H9 (cell line): Measurements from ENCODE around the gene GPC6. TPM values are rescaled to one million over a fixed set of nuclear protein-coding genes. Genes with fewer than 3 reads are reported as not detected.

Experiments used
- DNase-seq: peaks from one replicate; pipeline ENCODE4 v3.0.0-alpha.2; 2017
- H2AFZ ChIP-seq: one replicate; pipeline ENCODE4 v1.6.1; 2013; ENCODE audit warnings: mild to moderate bottlenecking, low read length, control low read depth, moderate library complexity
- H2AK5ac ChIP-seq: 2 replicates; pipeline ENCODE4 v1.6.1; 2013; ENCODE audit warnings: low read length, control low read depth, mixed read lengths; ENCODE audit not compliant: insufficient read length
- H2BK120ac ChIP-seq: one replicate; pipeline ENCODE4 v1.6.1; 2013; ENCODE audit warnings: low read depth, mild to moderate bottlenecking, low read length, control low read depth, inconsistent platforms; ENCODE audit not compliant: poor library complexity, severe bottlenecking
- H2BK12ac ChIP-seq: 2 replicates; pipeline ENCODE4 v1.6.1; 2013; ENCODE audit warnings: low read length, control low read depth, mixed read lengths, low read depth; ENCODE audit not compliant: insufficient read length
- H2BK15ac ChIP-seq: 2 replicates; pipeline ENCODE4 v1.6.1; 2013; ENCODE audit warnings: low read depth, low read length, control low read depth
- H2BK20ac ChIP-seq: one replicate; pipeline ENCODE4 v1.6.1; 2013; ENCODE audit warnings: low read depth, mild to moderate bottlenecking, low read length, control low read depth, inconsistent platforms; ENCODE audit not compliant: poor library complexity, severe bottlenecking
- H2BK5ac ChIP-seq: 2 replicates; pipeline ENCODE4 v1.6.1; 2013; ENCODE audit warnings: low read length, control low read depth, mixed read lengths; ENCODE audit not compliant: insufficient read length
- H3K14ac ChIP-seq: 2 replicates; pipeline ENCODE4 v1.6.1; 2013; ENCODE audit warnings: low read length, control low read depth; ENCODE audit not compliant: insufficient read depth
- H3K18ac ChIP-seq: 2 replicates; pipeline ENCODE4 v1.6.1; 2013; ENCODE audit warnings: low read depth, mild to moderate bottlenecking, mixed read lengths, low read length, control low read depth; ENCODE audit not compliant: insufficient read length
- H3K23ac ChIP-seq: 2 replicates; pipeline ENCODE4 v1.6.1; 2013; ENCODE audit warnings: low read length, control low read depth, mixed read lengths, low read depth; ENCODE audit not compliant: insufficient read length
- H3K23me2 ChIP-seq: 2 replicates; pipeline ENCODE4 v1.6.1; 2013; ENCODE audit warnings: low read depth, mild to moderate bottlenecking, mixed read lengths, low read length, control low read depth; ENCODE audit not compliant: insufficient read length, poor library complexity, severe bottlenecking
- H3K27ac ChIP-seq: 2 replicates; pipeline ENCODE4 v1.5.1; 2013; ENCODE audit warnings: low read length, control low read depth, mixed read lengths, low read depth; ENCODE audit not compliant: insufficient read length
- H3K27me3 ChIP-seq: 2 replicates; pipeline ENCODE4 v1.6.1; 2013; ENCODE audit warnings: low read length, control low read depth, inconsistent platforms; ENCODE audit not compliant: insufficient read depth
- H3K4ac ChIP-seq: 2 replicates; pipeline ENCODE4 v1.6.1; 2013; ENCODE audit warnings: low read depth, mild to moderate bottlenecking, control low read depth, inconsistent platforms, low read length, moderate library complexity
- H3K4me1 ChIP-seq: 2 replicates; pipeline ENCODE4 v1.6.1; 2013; ENCODE audit warnings: low read length, control low read depth, inconsistent platforms; ENCODE audit not compliant: insufficient read depth
- H3K4me2 ChIP-seq: 2 replicates; pipeline ENCODE4 v1.6.1; 2013; ENCODE audit warnings: low read length, control low read depth, mixed read lengths; ENCODE audit not compliant: insufficient read length, insufficient read depth
- H3K56ac ChIP-seq: 2 replicates; pipeline ENCODE4 v1.6.1; 2013; ENCODE audit warnings: low read depth, mild to moderate bottlenecking, mixed read lengths, low read length, control low read depth; ENCODE audit not compliant: insufficient read length
- H3K79me1 ChIP-seq: 2 replicates; pipeline ENCODE4 v1.6.1; 2013; ENCODE audit warnings: low read depth, mild to moderate bottlenecking, moderate library complexity, low read length, control low read depth, inconsistent platforms; ENCODE audit not compliant: insufficient read depth, poor library complexity, severe bottlenecking
- H3K79me2 ChIP-seq: 2 replicates; pipeline ENCODE4 v1.6.1; 2013; ENCODE audit warnings: low read length, control low read depth, inconsistent platforms; ENCODE audit not compliant: insufficient read depth
- H3K9ac ChIP-seq: 2 replicates; pipeline ENCODE4 v1.6.1; 2013; ENCODE audit warnings: low read length, control low read depth, mixed read lengths; ENCODE audit not compliant: insufficient read length; ENCODE audit errors: extremely low read depth
- H3K9me3 ChIP-seq: one replicate; pipeline ENCODE4 v1.6.1; 2013; ENCODE audit warnings: low read depth, low read length, inconsistent platforms; ENCODE audit not compliant: control insufficient read depth
- H3T11ph ChIP-seq: one replicate; pipeline ENCODE4 v1.6.1; 2013; ENCODE audit warnings: mild to moderate bottlenecking, low read length, control low read depth, inconsistent platforms
- H4K20me1 ChIP-seq: one replicate; pipeline ENCODE4 v1.6.1; 2013; ENCODE audit not compliant: control insufficient read depth, insufficient read length, insufficient read depth
- H4K5ac ChIP-seq: 2 replicates; pipeline ENCODE4 v1.6.1; 2013; ENCODE audit warnings: low read depth, mild to moderate bottlenecking, mixed read lengths, low read length, control low read depth; ENCODE audit not compliant: insufficient read length
- H4K8ac ChIP-seq: replicated peaks from 2 replicates; pipeline ENCODE4 v1.6.1; 2013; ENCODE audit warnings: low read length, control low read depth, mixed read lengths, low read depth; ENCODE audit not compliant: insufficient read length
- H4K91ac ChIP-seq: 2 replicates; pipeline ENCODE4 v1.6.1; 2013; ENCODE audit warnings: low read depth, mild to moderate bottlenecking, moderate library complexity, mixed read lengths, low read length, control low read depth; ENCODE audit not compliant: insufficient read length
- H3K27ac Mint-ChIP-seq, 3 experiments: 2 replicates in 2 of 3; 3 replicates in 1 of 3; pipeline ENCODE4 v1.8.0; 2020 to 2021; ENCODE audit warnings: mixed read lengths in 3 of 3, mild to moderate bottlenecking in 1 of 3, moderate library complexity in 1 of 3
- H3K27me3 Mint-ChIP-seq: 2 replicates; pipeline ENCODE4 v1.8.0; 2021; ENCODE audit warnings: low read depth, mild to moderate bottlenecking, moderate library complexity, mixed read lengths
- H3K36me3 Mint-ChIP-seq, 3 experiments: 2 replicates in 2 of 3; 3 replicates in 1 of 3; pipeline ENCODE4 v1.8.0; 2020 to 2021; ENCODE audit warnings: low read depth in 3 of 3, mixed read lengths in 3 of 3; ENCODE audit not compliant: insufficient read depth in 1 of 3
- H3K4me1 Mint-ChIP-seq, 2 experiments: 2 replicates each; pipeline ENCODE4 v1.8.0; 2020; ENCODE audit warnings: mixed read lengths in 2 of 2
- H3K4me3 Mint-ChIP-seq, 2 experiments: 2 replicates in 1 of 2; 3 replicates in 1 of 2; pipeline ENCODE4 v1.8.0; 2020 to 2021; ENCODE audit warnings: mild to moderate bottlenecking in 2 of 2, mixed read lengths in 2 of 2, moderate library complexity in 1 of 2
- H3K9me3 Mint-ChIP-seq, 2 experiments: 2 replicates in 1 of 2; 3 replicates in 1 of 2; pipeline ENCODE4 v1.8.0; 2020; ENCODE audit warnings: mild to moderate bottlenecking in 2 of 2, mixed read lengths in 2 of 2, moderate library complexity in 1 of 2
- CTCF ChIP-seq: fragments of 200-600 bp; sonication (generic); conservative IDR thresholded peaks from 3 replicates; pipeline ENCODE4 v1.8.0; 2021; ENCODE audit warnings: antibody characterized with exemption, mild to moderate bottlenecking
- WGBS: extraction: QIAGEN DNeasy Blood & Tissue Kit; methylation state at CpG from one replicate; pipeline ENCODE4 v1.1.7; 2013; ENCODE audit warnings: missing lambda C conversion rate, low lambda C conversion rate, mixed read lengths; ENCODE audit not compliant: insufficient read length; ENCODE audit errors: extremely low coverage; 5-methylcytosine and 5-hydroxymethylcytosine counted together
- total RNA-seq: library from RNA; stranded (reverse); gene quantifications from 2 replicates; pipeline ENCODE4 v1.2.1, GENCODE V29; 2021

GPC6 gene
- total RNA-seq, 1 experiment from 2014 or later: 15.6 TPM

- Histone ChIP-seq H4K91ac (no peak overlapping the region), H2AK5ac (no peak overlapping the region), H4K20me1 (no peaks in the 10 kb centered on the region), H3K14ac (no peak overlapping the region), H3K27me3 (no peaks in the 10 kb centered on the region), H3K4ac (no peak overlapping the region), H3K18ac (no peak overlapping the region), H2AFZ (no peak overlapping the region), H2BK15ac (no peak overlapping the region), H3T11ph (no peak overlapping the region), H3K23me2 (no peaks in the 10 kb centered on the region), H3K79me2 (no peaks in the 10 kb centered on the region; the same call in 1 of the 2 replicates), H3K79me1 (no peaks in the 10 kb centered on the region), H3K9me3 (no peaks in the 10 kb centered on the region), H2BK5ac (no peak overlapping the region), H3K56ac (no peak overlapping the region), H3K9ac (no peak overlapping the region), H4K5ac (no peak overlapping the region), H3K23ac (no peak overlapping the region), H3K27ac (no peak overlapping the region), H2BK12ac (no peak overlapping the region), H4K8ac (no peak overlapping the region), H3K4me1 (no peaks in the 10 kb centered on the region), H2BK120ac (no peak overlapping the region), H3K4me2 (no peak overlapping the region), H2BK20ac (no peak overlapping the region)
- no peaks in the 10 kb centered on the region for H3K9me3 Mint-ChIP-seq
- H3K4me1 Mint-ChIP-seq: peaks cover 17 to 19% of the 10 kb centered on the region in 2 experiments
- no CpG with 5 or more reads among the region's 8 CpGs for WGBS
- no peaks in the 10 kb centered on the region for H3K36me3 Mint-ChIP-seq
- no peak for DNase-seq
- H3K27me3 Mint-ChIP-seq: no peaks in the 10 kb centered on the region
- no peak overlapping the region for H3K27ac Mint-ChIP-seq
- no peak for TF ChIP-seq CTCF
- no peak overlapping the region for H3K4me3 Mint-ChIP-seq
Measured at GRCh38 chr13:93775507-93776108, 549.0 kb downstream of the GPC6 start.
